Transverse colon (tissue), 4 donors: ENCODE data around the gene HP1BP3. TPM values are rescaled to one million over a fixed set of nuclear protein-coding genes. Genes with fewer than 3 reads are reported as not detected.

Experiments used
- DNase-seq: peaks from one replicate; pipeline ENCODE4 v3.0.0-alpha.2; 2019
- H3K27ac ChIP-seq, 4 donors: fragments of 200-600 bp; sonication (generic); 2 replicates each; pipeline ENCODE4 v1.5.1; 2016 to 2018; ENCODE audit warnings: inconsistent platforms in 4 of 4
- H3K27me3 ChIP-seq: fragments of 200-600 bp; sonication (generic); 2 replicates; pipeline ENCODE4 v1.5.1; 2017; ENCODE audit warnings: inconsistent platforms
- H3K36me3 ChIP-seq, 4 donors: fragments of 200-600 bp; sonication (generic); 2 replicates each; pipeline ENCODE4 v1.5.1; 2017 to 2019; ENCODE audit warnings: inconsistent platforms in 4 of 4
- H3K4me1 ChIP-seq, 4 donors: fragments of 200-600 bp; sonication (generic); 2 replicates each; pipeline ENCODE4 v1.5.1; 2017 to 2020; ENCODE audit warnings: inconsistent platforms in 4 of 4
- H3K4me3 ChIP-seq, 4 donors: fragments of 200-600 bp; sonication (generic); 1 replicate in 1 of 4; 2 replicates in 3 of 4; pipeline versions ENCODE4 v1.5.1 to v1.6.1; 2017 to 2019; ENCODE audit warnings: inconsistent platforms in 4 of 4
- H3K9me3 ChIP-seq, 2 donors: fragments of 200-600 bp; sonication (generic); 2 replicates each; pipeline ENCODE4 v1.5.1; 2017 to 2019; ENCODE audit warnings: inconsistent platforms in 2 of 2
- EP300 ChIP-seq: sonication (generic); formaldehyde crosslinking; IDR thresholded peaks from one replicate; pipeline ENCODE4 v1.6.1; 2017; ENCODE audit warnings: antibody characterized with exemption, low read depth
- POLR2A ChIP-seq: fragments of 450-650 bp; IDR thresholded peaks from one replicate; pipeline ENCODE4 v1.6.1; 2016; ENCODE audit warnings: antibody characterized with exemption, mild to moderate bottlenecking, moderate library complexity
- POLR2AphosphoS5 ChIP-seq, 3 donors: sonication (generic); formaldehyde crosslinking; IDR thresholded peaks; one replicate each; pipeline ENCODE4 v1.6.1; 2016; ENCODE audit warnings: antibody characterized with exemption in 3 of 3
- WGBS, 2 donors: methylation state at CpG; one replicate each; pipeline ENCODE4 v1.1.5; 2018; ENCODE audit warnings: low coverage in 1 of 2; 5-methylcytosine and 5-hydroxymethylcytosine counted together
- in situ Hi-C, 4 donors: fragments of 200-750 bp; cut with MboI; loops; one replicate each; pipeline versions ENCODE4 v1.15.0 to v1.15.1; 2017; ENCODE audit warnings: low sequenced_read_pairs in 3 of 4, low pct_ligation_motif_present in 1 of 4, low pct_unique_long_range_greater_than_20kb in 1 of 4
- intact Hi-C: fragments of 100-400 bp; cut with DNase I; formaldehyde crosslinking; loops from one replicate; pipeline ENCODE4 v1.15.1; 2023; ENCODE audit warnings: low total_unique reads
- total RNA-seq, 4 donors: library from RNA; depleted of rRNA; stranded (reverse); fragments of >200 nt; gene quantifications; one replicate each; pipeline ENCODE4 v1.1.0, GENCODE V29; 2016
- TF ChIP-seq, protein P1 (sequence below), 5 experiments: fragments of 200-600 bp in 3 of 5; fragments of 450-650 bp in 2 of 5; sonication (generic) in 3 of 5; IDR thresholded peaks; 1 replicate in 2 of 5; 2 replicates in 3 of 5; pipeline ENCODE4 v1.5.1; 2016 to 2017; ENCODE audit warnings: antibody characterized with exemption in 5 of 5, inconsistent platforms in 3 of 5, mild to moderate bottlenecking in 2 of 5, moderate library complexity in 1 of 5

HP1BP3 gene
- total RNA-seq, 4 donors from 2014 or later: 143 to 272 (median 197) TPM

- no peaks in the 10 kb centered on the region for H3K9me3 ChIP-seq
- WGBS, 2 donors: 79% methylated on average over 4 of the region's 4 CpGs; no CpG with 5 or more reads in 1 of the 2 donors
- peaks cover 13% of the 10 kb centered on the region for H3K27me3 ChIP-seq
- H3K36me3 ChIP-seq: no peaks in the 10 kb centered on the region
- no peak overlapping the region for H3K27ac ChIP-seq
- H3K4me1 ChIP-seq: peaks cover 0 to 5% (median 1%) of the 10 kb centered on the region in 4 donors
- in situ Hi-C loops (no loop called here), intact Hi-C loops (no loop called here)
- TF ChIP-seq EP300 (no peak), POLR2AphosphoS5 (IDR thresholded peaks at IDR 0.05) (no peak), POLR2A (no peak)
- TF ChIP-seq, protein P1, sequence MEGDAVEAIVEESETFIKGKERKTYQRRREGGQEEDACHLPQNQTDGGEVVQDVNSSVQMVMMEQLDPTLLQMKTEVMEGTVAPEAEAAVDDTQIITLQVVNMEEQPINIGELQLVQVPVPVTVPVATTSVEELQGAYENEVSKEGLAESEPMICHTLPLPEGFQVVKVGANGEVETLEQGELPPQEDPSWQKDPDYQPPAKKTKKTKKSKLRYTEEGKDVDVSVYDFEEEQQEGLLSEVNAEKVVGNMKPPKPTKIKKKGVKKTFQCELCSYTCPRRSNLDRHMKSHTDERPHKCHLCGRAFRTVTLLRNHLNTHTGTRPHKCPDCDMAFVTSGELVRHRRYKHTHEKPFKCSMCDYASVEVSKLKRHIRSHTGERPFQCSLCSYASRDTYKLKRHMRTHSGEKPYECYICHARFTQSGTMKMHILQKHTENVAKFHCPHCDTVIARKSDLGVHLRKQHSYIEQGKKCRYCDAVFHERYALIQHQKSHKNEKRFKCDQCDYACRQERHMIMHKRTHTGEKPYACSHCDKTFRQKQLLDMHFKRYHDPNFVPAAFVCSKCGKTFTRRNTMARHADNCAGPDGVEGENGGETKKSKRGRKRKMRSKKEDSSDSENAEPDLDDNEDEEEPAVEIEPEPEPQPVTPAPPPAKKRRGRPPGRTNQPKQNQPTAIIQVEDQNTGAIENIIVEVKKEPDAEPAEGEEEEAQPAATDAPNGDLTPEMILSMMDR (IDR thresholded peaks at IDR 0.05): no peak
- no peak overlapping the region for H3K4me3 ChIP-seq
- DNase-seq: no peak
These were observed 64.0 kb downstream of the HP1BP3 start for GRCh38 chr1:20723159-20723536.

- Histone ChIP-seq H3K36me3 (no peaks in the 10 kb centered on the region), H3K9me3 (no peaks in the 10 kb centered on the region), H3K27ac (no peak overlapping the region), H3K4me1 (peaks cover 2 to 16% (median 9%) of the 10 kb centered on the region in 4 donors), H3K27me3 (peaks cover 23% of the 10 kb centered on the region), H3K4me3 (no peak overlapping the region)
- no peak for TF ChIP-seq POLR2A
- TF ChIP-seq, protein P1 (IDR thresholded peaks at IDR 0.05): no peak
- TF ChIP-seq EP300: no peak
- no peak for TF ChIP-seq POLR2AphosphoS5 (IDR thresholded peaks at IDR 0.05)
- in situ Hi-C loops (no loop called here), intact Hi-C loops (no loop called here)
- peak; percentile 5 for DNase-seq
- 91% methylated on average over 27 of the region's 29 CpGs; no CpG with 5 or more reads in 1 of the 2 donors for WGBS, 2 donors
These were observed 65.7 kb downstream of the HP1BP3 start for GRCh38 chr1:20721117-20722061.

DNA sequence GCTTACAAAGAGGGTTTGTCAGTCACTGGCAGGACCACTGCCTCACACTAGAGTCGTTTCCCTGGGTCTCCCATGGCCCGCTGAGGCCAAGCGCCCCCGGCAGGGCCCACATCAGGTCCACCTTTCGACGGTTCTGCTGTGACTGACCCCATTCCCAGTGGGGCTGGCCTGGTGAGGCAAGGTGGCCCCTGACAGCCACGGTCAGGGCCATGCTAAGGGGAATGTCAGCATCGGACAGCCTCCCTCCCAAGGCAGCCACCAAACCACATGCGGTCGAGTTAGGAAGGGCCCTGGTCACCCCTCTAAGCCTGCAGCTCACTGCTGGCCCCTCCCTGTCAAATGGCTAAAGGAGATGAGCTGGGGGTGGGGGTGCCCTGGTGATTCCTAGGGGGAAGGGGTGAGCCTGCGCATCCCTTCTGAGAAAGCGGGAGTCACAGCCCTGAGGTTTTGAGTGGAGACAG, 66.4 kb downstream of the HP1BP3 start:
- Histone ChIP-seq H3K27ac (no peak overlapping the region), H3K4me3 (no peak overlapping the region), H3K4me1 (peaks cover 2 to 16% (median 9%) of the 10 kb centered on the region in 4 donors), H3K36me3 (no peaks in the 10 kb centered on the region), H3K9me3 (no peaks in the 10 kb centered on the region), H3K27me3 (peaks cover 30% of the 10 kb centered on the region)
- intact Hi-C loops: no loop called here
- TF ChIP-seq EP300 (no peak), POLR2A (no peak), POLR2AphosphoS5 (IDR thresholded peaks at IDR 0.05) (no peak)
- TF ChIP-seq, protein P1 (IDR thresholded peaks at IDR 0.05): no peak
- 67 to 89% methylated on average over 6 to 12 of the region's 12 CpGs for WGBS, 2 donors
- peak; percentile 2 for DNase-seq
- in situ Hi-C loops: no loop called here

GRCh38 chr1:20719871-20720620, 67.1 kb downstream of the HP1BP3 start:
- Histone ChIP-seq H3K36me3 (no peaks in the 10 kb centered on the region), H3K4me1 (peaks cover 2 to 16% (median 9%) of the 10 kb centered on the region in 4 donors), H3K4me3 (no peak overlapping the region), H3K27me3 (peaks cover 32% of the 10 kb centered on the region), H3K27ac (no peak overlapping the region), H3K9me3 (no peaks in the 10 kb centered on the region)
- peak; percentile 1 for DNase-seq
- in situ Hi-C loops: no loop called here
- 68% methylated on average over 5 of the region's 5 CpGs; no CpG with 5 or more reads in 1 of the 2 donors for WGBS, 2 donors
- no peak for TF ChIP-seq POLR2A
- TF ChIP-seq, protein P1 (IDR thresholded peaks at IDR 0.05): no peak
- intact Hi-C loops: no loop called here
